ENCODE results near the gene CFAP107.
"Not testable (repeated sequence)": the region's sequence is repeated elsewhere in the genome, so short reads cannot be mapped to it uniquely, and the experiment has no call there.

The CFAP107 gene

DNA sequence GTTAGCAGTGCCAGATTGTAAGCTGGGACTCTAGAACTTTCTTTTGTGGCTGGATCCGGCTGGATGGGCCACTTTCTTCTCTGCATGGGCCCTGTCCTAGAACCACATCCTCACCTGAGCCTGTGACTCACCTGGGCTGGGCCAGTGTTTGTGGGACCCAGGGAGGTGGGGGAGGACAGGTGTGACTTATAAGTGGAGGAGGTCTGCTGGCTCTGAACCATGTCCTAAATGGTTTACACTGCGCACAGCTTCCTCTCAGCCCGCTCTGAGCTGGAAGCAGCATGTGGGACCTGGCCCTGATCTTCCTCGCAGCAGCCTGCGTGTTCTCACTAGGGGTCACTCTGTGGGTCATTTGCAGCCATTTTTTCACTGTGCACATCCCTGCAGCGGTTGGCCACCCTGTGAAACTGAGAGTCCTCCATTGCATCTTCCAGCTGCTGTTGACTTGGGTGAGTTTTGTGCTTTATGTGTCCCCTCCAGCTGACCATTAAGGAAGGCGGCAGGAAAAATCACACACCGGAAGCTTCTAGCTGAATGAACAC is 30.0 kb upstream of the CFAP107 start, which contains the start of gene AADACL3:
Gene AADACL3, plus strand, starts transcription at position 215 of the 542 bp plus-strand sequence. Its CDS starts 67 bp downstream, at position 282.
- no peak for DNase-seq (ENCODE audit: extremely low spot score)
- POLR2A ChIA-PET = no interaction called here
- CTCF ChIA-PET = no interaction called here
- TF ChIP-seq CTCF (IDR thresholded peaks at IDR 0.05; ENCODE audit: control extremely low read depth, extremely low read depth, low read depth, missing control alignments) = no peak

- CTCF ChIA-PET = no interaction called here
- POLR2A ChIA-PET = no interaction called here
- no peak for TF ChIP-seq CTCF (IDR thresholded peaks at IDR 0.05; ENCODE audit: control extremely low read depth, extremely low read depth, low read depth, missing control alignments)
Measured at GRCh38 chr1:12717301-12717838, 28.6 kb upstream of the CFAP107 start.

DNA sequence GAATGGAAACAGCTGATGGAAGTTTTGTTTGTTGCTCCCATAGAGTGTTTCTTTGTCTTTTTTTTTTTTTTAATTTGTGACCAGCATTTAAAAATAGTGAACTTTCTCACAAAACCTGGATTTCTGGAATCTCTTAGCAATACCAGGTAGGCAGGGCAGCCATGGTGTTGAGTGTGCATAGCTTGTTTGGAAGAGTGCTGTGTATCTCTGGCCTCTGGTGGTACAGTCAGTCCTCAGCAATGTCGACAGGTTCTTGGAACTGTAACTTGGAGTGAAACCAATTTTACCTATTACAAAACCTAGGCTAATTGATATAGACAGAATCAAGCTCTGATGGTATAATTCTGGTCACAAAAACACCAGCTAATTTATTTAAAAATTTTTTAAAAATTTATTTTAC is 23.4 kb upstream of the CFAP107 start:
- DNase-seq (ENCODE audit: extremely low spot score) = no peak
- POLR2A ChIA-PET = interaction anchor here (0.7 kb wide), 1 partner anchor 131 kb away, joined by 4 read pairs; no protein-coding TSS in a partner anchor
- CTCF ChIA-PET = interaction anchor here (0.7 kb wide), 1 partner anchor 23 kb away, joined by 3 read pairs; no protein-coding TSS in a partner anchor
- no peak for TF ChIP-seq CTCF (IDR thresholded peaks at IDR 0.05; ENCODE audit: control extremely low read depth, extremely low read depth, low read depth, missing control alignments)

More at GRCh38 chr1:12717301-12717838, 28.6 kb upstream of the CFAP107 start:
- DNase-seq (ENCODE audit: extremely low spot score) = no peak

DNA sequence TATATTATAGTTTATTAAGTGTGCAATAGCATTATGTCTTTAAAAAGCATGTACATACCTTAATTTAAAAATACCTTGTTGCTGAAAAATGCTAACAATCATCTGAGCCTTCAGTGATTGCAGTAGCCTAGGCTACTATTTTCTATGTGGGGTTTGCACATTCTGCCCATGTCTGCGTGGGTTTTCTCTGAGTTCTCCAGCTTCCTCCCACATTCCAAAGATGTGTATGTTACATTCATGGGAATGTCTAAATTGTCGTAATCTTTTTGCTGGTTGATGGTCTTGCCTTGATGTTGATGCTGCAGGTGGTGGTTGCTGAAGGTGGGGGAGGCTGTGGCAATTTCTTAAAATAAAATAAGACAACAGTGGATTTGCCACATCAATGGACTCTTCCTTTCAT is 17.6 kb upstream of the CFAP107 start:
- no peak for DNase-seq (ENCODE audit: extremely low spot score)
- ChIA-PET CTCF (no interaction called here), POLR2A (no interaction called here)
- TF ChIP-seq CTCF (IDR thresholded peaks at IDR 0.05; ENCODE audit: control extremely low read depth, extremely low read depth, low read depth, missing control alignments) = no peak

DNA sequence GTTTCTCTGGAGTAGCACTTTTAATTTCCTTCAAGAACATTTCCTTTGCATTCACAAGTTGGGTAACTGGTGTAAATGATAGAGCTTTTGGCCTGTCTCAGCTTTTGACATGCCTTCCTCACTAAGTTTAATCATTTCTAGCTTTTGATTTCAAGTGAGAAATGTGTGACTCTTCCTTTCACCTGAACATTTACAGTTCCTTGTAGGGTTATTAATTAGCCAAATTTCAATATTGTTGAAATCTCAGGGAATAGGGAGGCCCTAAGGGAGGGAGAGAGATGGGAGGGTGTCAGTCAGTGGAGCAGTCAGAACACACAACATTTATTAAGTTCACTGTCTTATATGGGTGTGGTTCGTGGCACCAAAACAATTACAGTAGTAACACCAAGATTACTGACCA is 15.8 kb upstream of the CFAP107 start:
- CTCF ChIA-PET = no interaction called here
- TF ChIP-seq CTCF (IDR thresholded peaks at IDR 0.05; ENCODE audit: control extremely low read depth, extremely low read depth, low read depth, missing control alignments) = no peak
- no peak for DNase-seq (ENCODE audit: extremely low spot score)
- POLR2A ChIA-PET = no interaction called here

DNA sequence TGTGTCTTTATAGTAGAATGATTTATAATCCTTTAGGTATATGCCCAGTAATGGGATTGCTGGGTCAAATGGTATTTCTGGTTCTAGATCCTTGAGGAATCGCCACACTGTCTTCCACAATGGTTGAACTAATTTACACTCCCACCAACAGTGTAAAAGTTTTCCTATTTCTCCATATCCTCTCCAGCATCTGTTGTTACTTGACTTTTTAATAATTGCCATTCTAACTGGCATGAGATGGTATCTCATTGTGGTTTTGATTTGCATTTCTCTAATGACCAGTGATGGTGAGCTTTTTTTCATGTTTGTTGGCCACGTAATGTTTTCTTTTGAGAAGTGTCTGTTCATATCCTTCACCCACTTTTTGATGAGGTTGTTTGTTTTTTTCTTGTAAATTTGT is 14.9 kb upstream of the CFAP107 start:
- DNase-seq (ENCODE audit: extremely low spot score); POLR2A ChIA-PET; CTCF ChIA-PET: not testable (repeated sequence)

DNA sequence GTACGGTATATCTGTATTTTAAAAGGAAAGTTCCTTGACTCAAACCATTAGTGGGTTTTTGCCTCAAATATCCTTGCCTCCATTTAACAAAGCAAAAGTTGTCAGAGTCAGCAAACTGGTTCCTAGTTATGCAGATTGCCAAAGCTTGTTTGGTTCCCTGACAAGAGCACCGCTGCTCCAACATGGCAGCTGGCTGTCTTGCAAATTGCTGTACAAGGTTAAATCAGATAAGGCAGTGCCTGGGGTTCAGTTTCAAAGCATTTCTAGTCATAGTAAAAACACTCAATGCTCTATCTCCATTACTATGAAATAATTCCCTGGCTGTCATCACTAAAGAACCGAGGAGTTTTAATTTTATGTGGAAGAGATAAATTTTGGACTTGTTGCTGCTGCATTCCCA is 11.3 kb upstream of the CFAP107 start:
- no peak for DNase-seq (ENCODE audit: extremely low spot score)
- TF ChIP-seq CTCF (IDR thresholded peaks at IDR 0.05; ENCODE audit: control extremely low read depth, extremely low read depth, low read depth, missing control alignments) = no peak
- ChIA-PET CTCF (no interaction called here), POLR2A (no interaction called here)

Data from GM10248 (cell line).